H9 (cell line): ENCODE measurements around the gene KIF26A. TPM values are rescaled to one million over a fixed set of nuclear protein-coding genes. Genes with fewer than 3 reads are reported as not detected.

Experiments used
- DNase-seq: peaks from one replicate; pipeline ENCODE4 v3.0.0-alpha.2; 2017
- H2AFZ ChIP-seq: one replicate; pipeline ENCODE4 v1.6.1; 2013; ENCODE audit warnings: mild to moderate bottlenecking, low read length, control low read depth, moderate library complexity
- H2AK5ac ChIP-seq: 2 replicates; pipeline ENCODE4 v1.6.1; 2013; ENCODE audit warnings: low read length, control low read depth, mixed read lengths; ENCODE audit not compliant: insufficient read length
- H2BK120ac ChIP-seq: one replicate; pipeline ENCODE4 v1.6.1; 2013; ENCODE audit warnings: low read depth, mild to moderate bottlenecking, low read length, control low read depth, inconsistent platforms; ENCODE audit not compliant: poor library complexity, severe bottlenecking
- H2BK12ac ChIP-seq: 2 replicates; pipeline ENCODE4 v1.6.1; 2013; ENCODE audit warnings: low read length, control low read depth, mixed read lengths, low read depth; ENCODE audit not compliant: insufficient read length
- H2BK15ac ChIP-seq: 2 replicates; pipeline ENCODE4 v1.6.1; 2013; ENCODE audit warnings: low read depth, low read length, control low read depth
- H2BK20ac ChIP-seq: one replicate; pipeline ENCODE4 v1.6.1; 2013; ENCODE audit warnings: low read depth, mild to moderate bottlenecking, low read length, control low read depth, inconsistent platforms; ENCODE audit not compliant: poor library complexity, severe bottlenecking
- H2BK5ac ChIP-seq: 2 replicates; pipeline ENCODE4 v1.6.1; 2013; ENCODE audit warnings: low read length, control low read depth, mixed read lengths; ENCODE audit not compliant: insufficient read length
- H3K14ac ChIP-seq: 2 replicates; pipeline ENCODE4 v1.6.1; 2013; ENCODE audit warnings: low read length, control low read depth; ENCODE audit not compliant: insufficient read depth
- H3K18ac ChIP-seq: 2 replicates; pipeline ENCODE4 v1.6.1; 2013; ENCODE audit warnings: low read depth, mild to moderate bottlenecking, mixed read lengths, low read length, control low read depth; ENCODE audit not compliant: insufficient read length
- H3K23ac ChIP-seq: 2 replicates; pipeline ENCODE4 v1.6.1; 2013; ENCODE audit warnings: low read length, control low read depth, mixed read lengths, low read depth; ENCODE audit not compliant: insufficient read length
- H3K23me2 ChIP-seq: 2 replicates; pipeline ENCODE4 v1.6.1; 2013; ENCODE audit warnings: low read depth, mild to moderate bottlenecking, mixed read lengths, low read length, control low read depth; ENCODE audit not compliant: insufficient read length, poor library complexity, severe bottlenecking
- H3K27ac ChIP-seq: 2 replicates; pipeline ENCODE4 v1.5.1; 2013; ENCODE audit warnings: low read length, control low read depth, mixed read lengths, low read depth; ENCODE audit not compliant: insufficient read length
- H3K27me3 ChIP-seq: 2 replicates; pipeline ENCODE4 v1.6.1; 2013; ENCODE audit warnings: low read length, control low read depth, inconsistent platforms; ENCODE audit not compliant: insufficient read depth
- H3K4ac ChIP-seq: 2 replicates; pipeline ENCODE4 v1.6.1; 2013; ENCODE audit warnings: low read depth, mild to moderate bottlenecking, control low read depth, inconsistent platforms, low read length, moderate library complexity
- H3K4me1 ChIP-seq: 2 replicates; pipeline ENCODE4 v1.6.1; 2013; ENCODE audit warnings: low read length, control low read depth, inconsistent platforms; ENCODE audit not compliant: insufficient read depth
- H3K4me2 ChIP-seq: 2 replicates; pipeline ENCODE4 v1.6.1; 2013; ENCODE audit warnings: low read length, control low read depth, mixed read lengths; ENCODE audit not compliant: insufficient read length, insufficient read depth
- H3K56ac ChIP-seq: 2 replicates; pipeline ENCODE4 v1.6.1; 2013; ENCODE audit warnings: low read depth, mild to moderate bottlenecking, mixed read lengths, low read length, control low read depth; ENCODE audit not compliant: insufficient read length
- H3K79me1 ChIP-seq: 2 replicates; pipeline ENCODE4 v1.6.1; 2013; ENCODE audit warnings: low read depth, mild to moderate bottlenecking, moderate library complexity, low read length, control low read depth, inconsistent platforms; ENCODE audit not compliant: insufficient read depth, poor library complexity, severe bottlenecking
- H3K79me2 ChIP-seq: 2 replicates; pipeline ENCODE4 v1.6.1; 2013; ENCODE audit warnings: low read length, control low read depth, inconsistent platforms; ENCODE audit not compliant: insufficient read depth
- H3K9ac ChIP-seq: 2 replicates; pipeline ENCODE4 v1.6.1; 2013; ENCODE audit warnings: low read length, control low read depth, mixed read lengths; ENCODE audit not compliant: insufficient read length; ENCODE audit errors: extremely low read depth
- H3K9me3 ChIP-seq: one replicate; pipeline ENCODE4 v1.6.1; 2013; ENCODE audit warnings: low read depth, low read length, inconsistent platforms; ENCODE audit not compliant: control insufficient read depth
- H3T11ph ChIP-seq: one replicate; pipeline ENCODE4 v1.6.1; 2013; ENCODE audit warnings: mild to moderate bottlenecking, low read length, control low read depth, inconsistent platforms
- H4K20me1 ChIP-seq: one replicate; pipeline ENCODE4 v1.6.1; 2013; ENCODE audit not compliant: control insufficient read depth, insufficient read length, insufficient read depth
- H4K5ac ChIP-seq: 2 replicates; pipeline ENCODE4 v1.6.1; 2013; ENCODE audit warnings: low read depth, mild to moderate bottlenecking, mixed read lengths, low read length, control low read depth; ENCODE audit not compliant: insufficient read length
- H4K8ac ChIP-seq: replicated peaks from 2 replicates; pipeline ENCODE4 v1.6.1; 2013; ENCODE audit warnings: low read length, control low read depth, mixed read lengths, low read depth; ENCODE audit not compliant: insufficient read length
- H4K91ac ChIP-seq: 2 replicates; pipeline ENCODE4 v1.6.1; 2013; ENCODE audit warnings: low read depth, mild to moderate bottlenecking, moderate library complexity, mixed read lengths, low read length, control low read depth; ENCODE audit not compliant: insufficient read length
- H3K27ac Mint-ChIP-seq, 3 experiments: 2 replicates in 2 of 3; 3 replicates in 1 of 3; pipeline ENCODE4 v1.8.0; 2020 to 2021; ENCODE audit warnings: mixed read lengths in 3 of 3, mild to moderate bottlenecking in 1 of 3, moderate library complexity in 1 of 3
- H3K27me3 Mint-ChIP-seq: 2 replicates; pipeline ENCODE4 v1.8.0; 2021; ENCODE audit warnings: low read depth, mild to moderate bottlenecking, moderate library complexity, mixed read lengths
- H3K36me3 Mint-ChIP-seq, 3 experiments: 2 replicates in 2 of 3; 3 replicates in 1 of 3; pipeline ENCODE4 v1.8.0; 2020 to 2021; ENCODE audit warnings: low read depth in 3 of 3, mixed read lengths in 3 of 3; ENCODE audit not compliant: insufficient read depth in 1 of 3
- H3K4me1 Mint-ChIP-seq, 2 experiments: 2 replicates each; pipeline ENCODE4 v1.8.0; 2020; ENCODE audit warnings: mixed read lengths in 2 of 2
- H3K4me3 Mint-ChIP-seq, 2 experiments: 2 replicates in 1 of 2; 3 replicates in 1 of 2; pipeline ENCODE4 v1.8.0; 2020 to 2021; ENCODE audit warnings: mild to moderate bottlenecking in 2 of 2, mixed read lengths in 2 of 2, moderate library complexity in 1 of 2
- H3K9me3 Mint-ChIP-seq, 2 experiments: 2 replicates in 1 of 2; 3 replicates in 1 of 2; pipeline ENCODE4 v1.8.0; 2020; ENCODE audit warnings: mild to moderate bottlenecking in 2 of 2, mixed read lengths in 2 of 2, moderate library complexity in 1 of 2
- WGBS: extraction: QIAGEN DNeasy Blood & Tissue Kit; methylation state at CpG from one replicate; pipeline ENCODE4 v1.1.7; 2013; ENCODE audit warnings: missing lambda C conversion rate, low lambda C conversion rate, mixed read lengths; ENCODE audit not compliant: insufficient read length; ENCODE audit errors: extremely low coverage; 5-methylcytosine and 5-hydroxymethylcytosine counted together
- total RNA-seq: library from RNA; stranded (reverse); gene quantifications from 2 replicates; pipeline ENCODE4 v1.2.1, GENCODE V29; 2021
- TF ChIP-seq, protein P1 (sequence below): fragments of 200-600 bp; sonication (generic); conservative IDR thresholded peaks from 3 replicates; pipeline ENCODE4 v1.8.0; 2021; ENCODE audit warnings: antibody characterized with exemption, mild to moderate bottlenecking

KIF26A gene
- total RNA-seq, 1 experiment from 2014 or later: 44.2 TPM

DNA sequence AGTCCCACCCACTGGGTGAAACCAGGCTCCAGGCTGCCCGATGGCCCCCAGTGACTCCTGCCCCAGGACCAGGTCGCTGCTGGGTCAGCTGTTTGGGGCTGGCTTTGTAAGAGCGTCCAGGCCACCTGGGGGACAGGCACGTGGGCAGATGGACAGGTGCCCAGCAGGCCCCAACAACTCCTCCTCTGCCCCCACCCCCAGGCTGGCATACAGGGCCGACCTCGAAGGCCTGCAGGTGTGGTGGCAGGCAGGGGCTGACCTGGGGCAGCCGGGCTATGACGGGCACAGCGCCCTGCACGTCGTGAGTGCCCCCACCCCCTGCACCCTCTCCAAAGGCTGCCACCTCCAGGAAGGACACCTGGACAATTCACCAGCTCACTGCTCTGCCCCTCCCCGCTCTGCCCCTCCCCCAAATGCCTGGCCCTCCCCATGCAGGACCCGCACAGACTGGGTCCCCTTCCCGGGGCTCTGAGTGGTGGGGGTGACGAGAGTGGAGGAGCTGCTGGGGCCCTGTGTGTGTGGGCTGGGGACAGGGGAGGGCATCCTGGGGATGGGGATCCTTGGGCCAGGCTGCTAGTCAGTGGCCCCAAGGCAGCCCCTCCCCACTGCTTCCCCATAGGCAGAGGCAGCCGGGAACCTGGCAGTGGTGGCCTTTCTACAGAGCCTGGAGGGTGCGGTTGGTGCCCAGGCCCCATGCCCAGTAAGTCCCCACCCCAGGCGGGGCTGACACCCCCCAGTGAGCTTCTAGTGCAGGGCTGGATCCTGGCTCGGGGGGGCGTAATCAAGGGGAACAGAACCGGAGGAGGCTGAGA lies 26.9 kb upstream of the KIF26A start:
- Histone ChIP-seq H3K4ac (no peak overlapping the region), H2BK15ac (no peak overlapping the region), H3K79me2 (no peaks in the 10 kb centered on the region), H3T11ph (no peak overlapping the region), H4K91ac (no peak overlapping the region), H2BK5ac (no peak overlapping the region), H2AFZ (no peak overlapping the region), H3K18ac (no peak overlapping the region), H3K9me3 (no peaks in the 10 kb centered on the region), H3K9ac (no peak overlapping the region), H4K8ac (no peak overlapping the region), H3K27ac (no peak overlapping the region), H4K5ac (no peak overlapping the region), H4K20me1 (no peaks in the 10 kb centered on the region), H3K23ac (no peak overlapping the region), H2AK5ac (no peak overlapping the region), H2BK20ac (no peak overlapping the region), H3K14ac (no peak overlapping the region; the same call in 1 of the 2 replicates), H3K79me1 (no peaks in the 10 kb centered on the region), H2BK120ac (no peak overlapping the region), H3K56ac (no peak overlapping the region), H3K4me2 (no peak overlapping the region), H3K4me1 (no peaks in the 10 kb centered on the region; the same call in 1 of the 2 replicates), H3K27me3 (no peaks in the 10 kb centered on the region; the same call in 1 of the 2 replicates), H3K23me2 (no peaks in the 10 kb centered on the region), H2BK12ac (no peak overlapping the region)
- no peaks in the 10 kb centered on the region for H3K36me3 Mint-ChIP-seq
- TF ChIP-seq, protein P1, sequence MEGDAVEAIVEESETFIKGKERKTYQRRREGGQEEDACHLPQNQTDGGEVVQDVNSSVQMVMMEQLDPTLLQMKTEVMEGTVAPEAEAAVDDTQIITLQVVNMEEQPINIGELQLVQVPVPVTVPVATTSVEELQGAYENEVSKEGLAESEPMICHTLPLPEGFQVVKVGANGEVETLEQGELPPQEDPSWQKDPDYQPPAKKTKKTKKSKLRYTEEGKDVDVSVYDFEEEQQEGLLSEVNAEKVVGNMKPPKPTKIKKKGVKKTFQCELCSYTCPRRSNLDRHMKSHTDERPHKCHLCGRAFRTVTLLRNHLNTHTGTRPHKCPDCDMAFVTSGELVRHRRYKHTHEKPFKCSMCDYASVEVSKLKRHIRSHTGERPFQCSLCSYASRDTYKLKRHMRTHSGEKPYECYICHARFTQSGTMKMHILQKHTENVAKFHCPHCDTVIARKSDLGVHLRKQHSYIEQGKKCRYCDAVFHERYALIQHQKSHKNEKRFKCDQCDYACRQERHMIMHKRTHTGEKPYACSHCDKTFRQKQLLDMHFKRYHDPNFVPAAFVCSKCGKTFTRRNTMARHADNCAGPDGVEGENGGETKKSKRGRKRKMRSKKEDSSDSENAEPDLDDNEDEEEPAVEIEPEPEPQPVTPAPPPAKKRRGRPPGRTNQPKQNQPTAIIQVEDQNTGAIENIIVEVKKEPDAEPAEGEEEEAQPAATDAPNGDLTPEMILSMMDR: no peak
- DNase-seq: no peak
- H3K4me1 Mint-ChIP-seq: peaks cover 2 to 16% of the 10 kb centered on the region in 2 experiments; a peak in 3 of 4 replicates
- H3K27me3 Mint-ChIP-seq: peaks cover 26% of the 10 kb centered on the region
- H3K27ac Mint-ChIP-seq: peak overlapping the region in 1 of 3 experiments; percentile 70; a peak in 1 of 7 replicates
- H3K4me3 Mint-ChIP-seq: no peak overlapping the region
- no CpG with 5 or more reads among the region's 21 CpGs for WGBS
- no peaks in the 10 kb centered on the region; a peak in 1 of 5 replicates for H3K9me3 Mint-ChIP-seq
